Muscle of leg (tissue), 11 donors: ENCODE data around the gene BCAS3. TPM values are rescaled to one million over a fixed set of nuclear protein-coding genes. Genes with fewer than 3 reads are reported as not detected.
A peak's percentile ranks its signal among the peaks of the same experiment; 100 is the strongest.
"Not testable (repeated sequence)": the region's sequence is repeated elsewhere in the genome, so short reads cannot be mapped to it uniquely, and the experiment has no call there.

Experiments
- DNase-seq: peaks from one replicate; pipeline ENCODE4 v3.0.0; 2013
- H3K27ac ChIP-seq: one replicate; pipeline ENCODE4 v1.5.1; 2013; ENCODE audit warnings: mild to moderate bottlenecking, low read length, control low read depth
- H3K27me3 ChIP-seq: one replicate; pipeline ENCODE4 v1.6.1; 2013; ENCODE audit warnings: low read length; ENCODE audit not compliant: control insufficient read depth, insufficient read depth
- H3K36me3 ChIP-seq: one replicate; pipeline ENCODE4 v1.6.1; 2013; ENCODE audit warnings: low read length; ENCODE audit not compliant: control insufficient read depth, insufficient read depth
- H3K4me1 ChIP-seq: one replicate; pipeline ENCODE4 v1.6.1; 2013; ENCODE audit warnings: low read length; ENCODE audit not compliant: control insufficient read depth, insufficient read depth
- H3K4me3 ChIP-seq: one replicate; pipeline ENCODE4 v1.5.1; 2013; ENCODE audit warnings: low read length, control low read depth
- H3K9me3 ChIP-seq: replicated peaks from 2 replicates; pipeline ENCODE4 v1.6.1; 2013; ENCODE audit warnings: low read depth, low read length; ENCODE audit not compliant: control insufficient read depth
- WGBS: methylation state at CpG from one replicate; pipeline ENCODE4 v1.1.5; 2013; ENCODE audit warnings: missing lambda C conversion rate; ENCODE audit not compliant: insufficient coverage; 5-methylcytosine and 5-hydroxymethylcytosine counted together
- polyA plus RNA-seq, 8 donors: library from polyadenylated mRNA; unstranded; fragments of 120-200 nt; gene quantifications; one replicate each; pipeline versions ENCODE4 v1.2.1 to v1.2.3, GENCODE V29; 2013; ENCODE audit warnings: inconsistent platforms in 1 of 8, low replicate concordance in 1 of 8; ENCODE audit not compliant: insufficient read length in 8 of 8, insufficient read depth in 1 of 8
- total RNA-seq: library from RNA; stranded (reverse); fragments of 120-200 nt; gene quantifications from one replicate; pipeline ENCODE4 v1.2.4, GENCODE V29; 2013

The BCAS3 gene
- total and polyA plus RNA-seq, 9 donors: 7.6 to 15.8 (median 9.5) TPM

GRCh38 chr17:61026818-61027217 is 349.2 kb downstream of the BCAS3 start:
- H3K4me1 ChIP-seq: no peaks in the 10 kb centered on the region

GRCh38 chr17:61029181-61029580 is 351.5 kb downstream of the BCAS3 start:
- Histone ChIP-seq H3K4me1 (no peaks in the 10 kb centered on the region), H3K27ac (no peak overlapping the region), H3K4me3 (no peak overlapping the region), H3K9me3 (no peaks in the 10 kb centered on the region), H3K27me3 (no peaks in the 10 kb centered on the region), H3K36me3 (no peaks in the 10 kb centered on the region)
- no peak for DNase-seq
- no CpG with 5 or more reads among the region's 4 CpGs for WGBS

More at GRCh38 chr17:61026818-61027217, 349.2 kb downstream of the BCAS3 start:
- no peaks in the 10 kb centered on the region for H3K27me3 ChIP-seq
- no CpG with 5 or more reads among the region's 3 CpGs for WGBS
- H3K36me3 ChIP-seq: no peaks in the 10 kb centered on the region
- no peak for DNase-seq
- no peak overlapping the region for H3K27ac ChIP-seq
- no peaks in the 10 kb centered on the region for H3K9me3 ChIP-seq
- H3K4me3 ChIP-seq: no peak overlapping the region

GRCh38 chr17:61040666-61041065 is 363.0 kb downstream of the BCAS3 start:
- Histone ChIP-seq H3K27me3 (no peaks in the 10 kb centered on the region), H3K36me3 (no peaks in the 10 kb centered on the region), H3K4me1 (no peaks in the 10 kb centered on the region), H3K4me3 (no peak overlapping the region), H3K27ac (no peak overlapping the region), H3K9me3 (no peaks in the 10 kb centered on the region)
- no peak for DNase-seq
- WGBS: 57% methylated on average over 2 of the region's 4 CpGs

- not testable (repeated sequence) for H3K27ac ChIP-seq, H3K4me3 ChIP-seq, H3K9me3 ChIP-seq, DNase-seq, H3K27me3 ChIP-seq, H3K4me1 ChIP-seq, H3K36me3 ChIP-seq
- no CpG with 5 or more reads among the region's 5 CpGs for WGBS
Measured at GRCh38 chr17:61042348-61042747, 364.7 kb downstream of the BCAS3 start.

- Histone ChIP-seq H3K27me3 (no peaks in the 10 kb centered on the region), H3K9me3 (no peaks in the 10 kb centered on the region), H3K4me3 (no peak overlapping the region), H3K27ac (no peak overlapping the region), H3K4me1 (no peaks in the 10 kb centered on the region), H3K36me3 (no peaks in the 10 kb centered on the region)
- DNase-seq: peak; percentile 39
Measured at GRCh38 chr17:61047515-61047914, 369.9 kb downstream of the BCAS3 start.

- no peaks in the 10 kb centered on the region for H3K36me3 ChIP-seq
- H3K27me3 ChIP-seq: no peaks in the 10 kb centered on the region
- no peaks in the 10 kb centered on the region for H3K4me1 ChIP-seq
- DNase-seq: no peak
- H3K27ac ChIP-seq: no peak overlapping the region
- WGBS: 100% methylated on average over 1 of the region's 3 CpGs
- no peak overlapping the region for H3K4me3 ChIP-seq
- H3K9me3 ChIP-seq: no peaks in the 10 kb centered on the region
Measured at GRCh38 chr17:61048376-61049106, 370.9 kb downstream of the BCAS3 start.

- H3K36me3 ChIP-seq: no peaks in the 10 kb centered on the region
- WGBS: no CpG with 5 or more reads among the region's 1 CpG
- H3K27ac ChIP-seq: no peak overlapping the region
- H3K4me1 ChIP-seq: no peaks in the 10 kb centered on the region
- no peak for DNase-seq
- no peaks in the 10 kb centered on the region for H3K27me3 ChIP-seq
- no peak overlapping the region for H3K4me3 ChIP-seq
- H3K9me3 ChIP-seq: no peaks in the 10 kb centered on the region
Measured at GRCh38 chr17:61053469-61053868, 375.8 kb downstream of the BCAS3 start.

- H3K36me3 ChIP-seq: no peaks in the 10 kb centered on the region
- no peaks in the 10 kb centered on the region for H3K9me3 ChIP-seq
- no peak for DNase-seq
- no peak overlapping the region for H3K27ac ChIP-seq
- H3K27me3 ChIP-seq: no peaks in the 10 kb centered on the region
- no peaks in the 10 kb centered on the region for H3K4me1 ChIP-seq
- WGBS: no CpG with 5 or more reads among the region's 1 CpG
- no peak overlapping the region for H3K4me3 ChIP-seq
Measured at GRCh38 chr17:61054436-61054835, 376.8 kb downstream of the BCAS3 start.

GRCh38 chr17:61057257-61057656 is 379.6 kb downstream of the BCAS3 start:
- WGBS: no CpG with 5 or more reads among the region's 2 CpGs
- H3K36me3 ChIP-seq: no peaks in the 10 kb centered on the region
- H3K27me3 ChIP-seq: no peaks in the 10 kb centered on the region
- no peaks in the 10 kb centered on the region for H3K4me1 ChIP-seq
- no peaks in the 10 kb centered on the region for H3K9me3 ChIP-seq
- DNase-seq: no peak
- no peak overlapping the region for H3K27ac ChIP-seq
- no peak overlapping the region for H3K4me3 ChIP-seq

GRCh38 chr17:61058066-61058465 is 380.4 kb downstream of the BCAS3 start:
- no peak overlapping the region for H3K27ac ChIP-seq
- H3K4me1 ChIP-seq: no peaks in the 10 kb centered on the region
- no CpG with 5 or more reads among the region's 3 CpGs for WGBS
- no peaks in the 10 kb centered on the region for H3K27me3 ChIP-seq
- no peaks in the 10 kb centered on the region for H3K9me3 ChIP-seq
- H3K36me3 ChIP-seq: no peaks in the 10 kb centered on the region
- H3K4me3 ChIP-seq: no peak overlapping the region
- no peak for DNase-seq

- H3K9me3 ChIP-seq: no peaks in the 10 kb centered on the region
- DNase-seq: no peak
- H3K4me3 ChIP-seq: no peak overlapping the region
- no peaks in the 10 kb centered on the region for H3K4me1 ChIP-seq
- 85% methylated on average over 2 of the region's 2 CpGs for WGBS
- H3K27me3 ChIP-seq: no peaks in the 10 kb centered on the region
- H3K27ac ChIP-seq: no peak overlapping the region
- no peaks in the 10 kb centered on the region for H3K36me3 ChIP-seq
Measured at GRCh38 chr17:61063528-61063927, 385.9 kb downstream of the BCAS3 start.
